Astrocyte (in vitro differentiated cells and primary cell): Measurements from ENCODE around the gene PRKACA. TPM values are rescaled to one million over a fixed set of nuclear protein-coding genes. Genes with fewer than 3 reads are reported as not detected.

Source experiments
- DNase-seq: peaks from one replicate; pipeline ENCODE4 v3.0.0-alpha.2; 2010; ENCODE audit warnings: low read depth
- FAIRE-seq: peaks from 2 replicates; lab custom pipeline; 2011; peaks lifted over from hg19 to GRCh38; lab: Jason Lieb, UNC
- H2AFZ ChIP-seq: 2 replicates; pipeline ENCODE4 v1.6.0; 2012; ENCODE audit warnings: low read depth, low read length, inconsistent platforms
- H3K27ac ChIP-seq: 2 replicates; pipeline ENCODE4 v1.5.1; 2011; ENCODE audit warnings: low read depth, low read length, inconsistent platforms
- H3K27me3 ChIP-seq: 2 replicates; pipeline ENCODE4 v1.6.0; 2011; ENCODE audit warnings: low read length, inconsistent platforms; ENCODE audit not compliant: insufficient read depth
- H3K36me3 ChIP-seq: 2 replicates; pipeline ENCODE4 v1.5.1; 2011; ENCODE audit warnings: low read length, inconsistent platforms; ENCODE audit not compliant: insufficient read depth
- H3K4me1 ChIP-seq: 2 replicates; pipeline ENCODE4 v1.5.1; 2011; ENCODE audit warnings: low read length, inconsistent platforms; ENCODE audit not compliant: insufficient read depth
- H3K4me2 ChIP-seq: 2 replicates; pipeline ENCODE4 v1.6.0; 2012; ENCODE audit warnings: low read length, inconsistent platforms
- H3K4me3 ChIP-seq: 2 replicates; pipeline ENCODE4 v1.5.1; 2011; ENCODE audit warnings: low read depth, mild to moderate bottlenecking, low read length, inconsistent platforms; ENCODE audit not compliant: insufficient read depth
- H3K79me2 ChIP-seq: 2 replicates; pipeline ENCODE4 v1.6.0; 2012; ENCODE audit warnings: mild to moderate bottlenecking, low read length, inconsistent platforms; ENCODE audit not compliant: insufficient read depth
- H3K9ac ChIP-seq: 2 replicates; pipeline ENCODE4 v1.6.0; 2012; ENCODE audit warnings: mild to moderate bottlenecking, low read length, inconsistent platforms
- H3K9me3 ChIP-seq: 2 replicates; pipeline ENCODE4 v1.5.1; 2012; ENCODE audit warnings: low read depth, mild to moderate bottlenecking, low read length, inconsistent platforms; ENCODE audit not compliant: insufficient read depth
- H4K20me1 ChIP-seq: 2 replicates; pipeline ENCODE4 v1.6.0; 2012; ENCODE audit warnings: low read length, inconsistent platforms; ENCODE audit not compliant: insufficient read depth
- H3K27ac Mint-ChIP-seq: one replicate; pipeline ENCODE4 v1.8.0; 2021; ENCODE audit warnings: mild to moderate bottlenecking, mixed read lengths; ENCODE audit not compliant: unreplicated experiment
- H3K27me3 Mint-ChIP-seq: one replicate; pipeline ENCODE4 v1.8.0; 2021; ENCODE audit warnings: low read depth, mixed read lengths; ENCODE audit not compliant: unreplicated experiment
- H3K36me3 Mint-ChIP-seq: one replicate; pipeline ENCODE4 v1.8.0; 2021; ENCODE audit warnings: low read depth, mixed read lengths; ENCODE audit not compliant: unreplicated experiment
- H3K4me1 Mint-ChIP-seq: one replicate; pipeline ENCODE4 v1.8.0; 2021; ENCODE audit warnings: low read depth, mixed read lengths; ENCODE audit not compliant: unreplicated experiment
- H3K4me3 Mint-ChIP-seq: one replicate; pipeline ENCODE4 v1.8.0; 2021; ENCODE audit warnings: mild to moderate bottlenecking, moderate library complexity, mixed read lengths; ENCODE audit not compliant: unreplicated experiment
- H3K9me3 Mint-ChIP-seq: one replicate; pipeline ENCODE4 v1.8.0; 2021; ENCODE audit warnings: mild to moderate bottlenecking, mixed read lengths; ENCODE audit not compliant: unreplicated experiment
- CTCF ChIP-seq: IDR thresholded peaks from 2 replicates; pipeline ENCODE4 v1.5.1; 2011; ENCODE audit warnings: low read depth, mild to moderate bottlenecking, inconsistent platforms, low read length, moderate library complexity; ENCODE audit not compliant: insufficient read depth
- EZH2 ChIP-seq: IDR thresholded peaks from 2 replicates; pipeline ENCODE4 v1.6.1; 2012; ENCODE audit warnings: mild to moderate bottlenecking, low read length, inconsistent platforms; ENCODE audit not compliant: insufficient read depth
- total RNA-seq: library from RNA; stranded (reverse); gene quantifications from 2 replicates; pipeline ENCODE4 v1.2.1, GENCODE V29; 2021

The PRKACA gene
- total RNA-seq, 1 donor from 2014 or later: 80.5 TPM

DNA sequence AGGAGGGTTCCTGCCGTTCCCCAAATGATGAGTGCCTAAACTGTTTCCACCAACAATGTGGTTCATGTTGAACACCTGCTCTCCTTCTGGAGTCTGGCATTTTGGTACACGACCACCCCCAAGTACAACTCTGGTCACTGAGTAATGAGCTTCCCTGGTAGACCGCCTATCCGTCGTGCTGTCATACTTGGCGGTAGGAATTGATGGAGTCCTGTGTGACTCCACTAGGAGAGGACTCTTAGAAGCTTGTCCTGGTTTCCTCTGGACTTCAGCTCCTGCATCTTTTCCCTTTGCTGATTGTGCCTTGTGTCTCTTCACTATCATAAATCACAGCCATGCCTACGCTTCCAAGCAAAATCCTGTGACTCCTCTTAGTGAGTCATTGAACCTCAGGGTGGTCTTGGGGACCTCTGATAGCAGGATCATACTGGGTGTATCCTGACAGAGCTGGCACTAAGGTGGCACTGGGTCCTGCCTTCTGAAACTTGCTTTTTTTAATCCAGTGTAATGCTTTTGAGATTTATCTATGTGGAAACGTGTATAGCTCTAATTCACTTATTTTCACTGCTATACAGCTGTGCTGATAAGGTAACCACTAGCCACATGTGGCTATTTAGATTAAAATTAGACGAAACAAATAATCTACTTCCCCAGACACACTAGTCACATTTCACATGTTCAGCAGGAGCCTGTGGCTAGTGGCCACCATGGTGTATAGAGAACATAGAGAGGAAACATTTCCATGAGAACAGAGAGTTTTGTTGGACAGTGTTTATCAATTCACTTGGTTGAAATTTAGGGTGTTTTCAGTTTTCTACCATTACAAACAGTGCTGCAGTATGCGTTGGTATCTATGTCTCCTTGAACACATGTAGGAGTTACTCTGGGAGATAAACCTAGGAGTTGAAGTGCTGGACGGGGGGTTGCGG lies 25.0 kb upstream of the PRKACA start:
- H4K20me1 ChIP-seq: peaks cover 18% of the 10 kb centered on the region
- Mint-ChIP-seq H3K36me3 (no peaks in the 10 kb centered on the region), H3K27me3 (no peaks in the 10 kb centered on the region), H3K27ac (no peak overlapping the region), H3K4me1 (peaks cover 24% of the 10 kb centered on the region), H3K4me3 (peak overlapping the region; percentile 31), H3K9me3 (no peaks in the 10 kb centered on the region)
- H3K4me3 ChIP-seq: no peak overlapping the region
- no peak overlapping the region for H3K4me2 ChIP-seq
- H2AFZ ChIP-seq: no peak overlapping the region
- TF ChIP-seq CTCF (no peak), EZH2 (no peak)
- no peaks in the 10 kb centered on the region for H3K27me3 ChIP-seq
- peaks cover 8% of the 10 kb centered on the region for H3K4me1 ChIP-seq
- no peaks in the 10 kb centered on the region for H3K36me3 ChIP-seq
- DNase-seq (no peak), FAIRE-seq (no peak)
- H3K27ac ChIP-seq: no peak overlapping the region
- H3K9me3 ChIP-seq: no peaks in the 10 kb centered on the region
- peaks cover 4% of the 10 kb centered on the region for H3K79me2 ChIP-seq
- no peak overlapping the region for H3K9ac ChIP-seq

DNA sequence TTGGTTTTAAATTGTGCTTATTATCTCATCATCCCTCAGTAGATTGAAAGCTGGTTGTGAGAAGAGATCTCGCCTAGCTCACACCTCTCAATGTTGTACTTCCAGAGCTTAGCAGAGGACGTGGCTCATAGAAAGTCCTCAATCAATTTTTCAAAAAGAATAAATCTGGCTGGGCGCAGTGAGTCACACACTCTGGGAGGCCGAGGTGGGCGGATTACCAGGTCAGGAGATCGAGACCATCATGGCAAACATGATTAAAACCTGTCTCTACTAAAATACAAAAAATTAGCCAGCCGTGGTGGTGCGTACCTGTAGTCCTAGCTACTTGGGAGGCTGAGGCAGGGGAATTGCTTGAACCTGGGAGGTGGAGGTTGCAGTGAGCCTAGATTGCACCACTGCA lies 23.5 kb upstream of the PRKACA start:
- H3K9me3 Mint-ChIP-seq: no peaks in the 10 kb centered on the region
- H3K36me3 Mint-ChIP-seq: no peaks in the 10 kb centered on the region
- H3K4me1 ChIP-seq: peaks cover 8% of the 10 kb centered on the region
- TF ChIP-seq EZH2 (no peak), CTCF (no peak)
- H3K9me3 ChIP-seq: no peaks in the 10 kb centered on the region
- H3K27me3 ChIP-seq: no peaks in the 10 kb centered on the region
- H3K4me1 Mint-ChIP-seq: peaks cover 14% of the 10 kb centered on the region
- no peak overlapping the region for H3K4me2 ChIP-seq
- H3K36me3 ChIP-seq: no peaks in the 10 kb centered on the region
- H3K27ac Mint-ChIP-seq: no peak overlapping the region
- H3K4me3 ChIP-seq: no peak overlapping the region
- DNase-seq: no peak
- H3K9ac ChIP-seq: no peak overlapping the region
- H3K27ac ChIP-seq: no peak overlapping the region
- peaks cover 9% of the 10 kb centered on the region for H4K20me1 ChIP-seq
- peaks cover 6% of the 10 kb centered on the region for H3K79me2 ChIP-seq
- no peak overlapping the region for H2AFZ ChIP-seq
- FAIRE-seq: no peak
- no peak overlapping the region for H3K4me3 Mint-ChIP-seq
- H3K27me3 Mint-ChIP-seq: no peaks in the 10 kb centered on the region

DNA sequence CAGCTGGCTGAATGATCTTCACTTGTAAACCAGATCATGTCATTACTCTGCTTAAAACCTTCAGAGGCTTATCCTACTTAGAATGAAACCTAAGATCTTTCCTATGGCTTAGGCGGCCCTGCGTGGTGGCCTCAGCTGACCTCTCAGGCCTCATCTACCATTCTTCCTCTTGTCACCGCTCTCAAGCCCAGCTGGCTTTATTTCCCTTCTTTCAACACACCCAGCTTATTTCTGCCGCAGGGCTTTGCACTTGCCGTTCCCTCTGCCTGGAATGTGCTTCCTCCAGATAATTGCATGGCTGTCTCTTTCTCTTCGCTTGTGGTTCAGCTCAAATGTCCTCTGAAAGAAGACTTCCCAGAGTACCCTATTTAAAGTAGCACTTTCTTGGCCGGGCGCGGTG lies 22.4 kb upstream of the PRKACA start:
- no peaks in the 10 kb centered on the region for H3K27me3 ChIP-seq
- Mint-ChIP-seq H3K27ac (no peak overlapping the region), H3K4me3 (peak overlapping the region; percentile 73), H3K9me3 (no peaks in the 10 kb centered on the region), H3K4me1 (peaks cover 8% of the 10 kb centered on the region), H3K27me3 (no peaks in the 10 kb centered on the region), H3K36me3 (no peaks in the 10 kb centered on the region)
- DNase-seq (no peak), FAIRE-seq (no peak)
- H2AFZ ChIP-seq: no peak overlapping the region
- no peak for TF ChIP-seq CTCF
- TF ChIP-seq EZH2: no peak
- no peak overlapping the region for H3K9ac ChIP-seq
- peaks cover 9% of the 10 kb centered on the region for H4K20me1 ChIP-seq
- H3K4me2 ChIP-seq: no peak overlapping the region
- no peak overlapping the region for H3K4me3 ChIP-seq
- no peaks in the 10 kb centered on the region for H3K36me3 ChIP-seq
- no peak overlapping the region for H3K27ac ChIP-seq
- peaks cover 8% of the 10 kb centered on the region for H3K4me1 ChIP-seq
- peaks cover 11% of the 10 kb centered on the region for H3K79me2 ChIP-seq
- H3K9me3 ChIP-seq: no peaks in the 10 kb centered on the region
